ENCODE measurements around the gene ICOSLG.
"Not testable (repeated sequence)": the region's sequence is repeated elsewhere in the genome, so short reads cannot be mapped to it uniquely, and the experiment has no call there.

The ICOSLG gene

GRCh38 chr21:44283948-44284347, 43.2 kb upstream of the ICOSLG start:
- DNase-seq (ENCODE audit: low read depth): no peak
- H3K4me3 ChIP-seq (ENCODE audit: low read depth, low read length): no peak overlapping the region
- TF ChIP-seq CTCF (IDR thresholded peaks at IDR 0.05; ENCODE audit: low read depth, low read length, missing control alignments): no peak

- not testable (repeated sequence) for DNase-seq (ENCODE audit: low read depth); H3K4me3 ChIP-seq (ENCODE audit: low read depth, low read length)
These were observed 42.6 kb upstream of the ICOSLG start for GRCh38 chr21:44283211-44283785.

GRCh38 chr21:44282370-44282769, 41.6 kb upstream of the ICOSLG start:
- no peak overlapping the region for H3K4me3 ChIP-seq (ENCODE audit: low read depth, low read length)
- no peak for DNase-seq (ENCODE audit: low read depth)
- no peak for TF ChIP-seq CTCF (IDR thresholded peaks at IDR 0.05; ENCODE audit: low read depth, low read length, missing control alignments)

- H3K4me3 ChIP-seq (ENCODE audit: low read depth, low read length): no peak overlapping the region
- no peak for DNase-seq (ENCODE audit: low read depth)
- no peak for TF ChIP-seq CTCF (IDR thresholded peaks at IDR 0.05; ENCODE audit: low read depth, low read length, missing control alignments)
These were observed 41.1 kb upstream of the ICOSLG start for GRCh38 chr21:44281801-44282200.

- H3K4me3 ChIP-seq (ENCODE audit: low read depth, low read length): no peak overlapping the region
- no peak for TF ChIP-seq CTCF (IDR thresholded peaks at IDR 0.05; ENCODE audit: low read depth, low read length, missing control alignments)
- DNase-seq (ENCODE audit: low read depth): no peak
These were observed 38.9 kb upstream of the ICOSLG start for GRCh38 chr21:44279354-44280260.

GRCh38 chr21:44275041-44275440, 34.3 kb upstream of the ICOSLG start:
- DNase-seq (ENCODE audit: low read depth): no peak
- no peak overlapping the region for H3K4me3 ChIP-seq (ENCODE audit: low read depth, low read length)
- no peak for TF ChIP-seq CTCF (IDR thresholded peaks at IDR 0.05; ENCODE audit: low read depth, low read length, missing control alignments)

- TF ChIP-seq CTCF (IDR thresholded peaks at IDR 0.05; ENCODE audit: low read depth, low read length, missing control alignments): no peak
- no peak overlapping the region for H3K4me3 ChIP-seq (ENCODE audit: low read depth, low read length)
These were observed 32.3 kb upstream of the ICOSLG start for GRCh38 chr21:44273046-44273445.

More at GRCh38 chr21:44273046-44273445, 32.3 kb upstream of the ICOSLG start:
- no peak for DNase-seq (ENCODE audit: low read depth)

Measured in GM12864 (cell line).